Middle frontal gyrus (tissue), 1 donor: ENCODE results near the gene FHL3.
"Not testable (repeated sequence)": the region's sequence is repeated elsewhere in the genome, so short reads cannot be mapped to it uniquely, and the experiment has no call there.

Source experiments
- DNase-seq: peaks from one replicate; pipeline ENCODE4 v3.0.0-alpha.2; 2015; ENCODE audit warnings: low spot score; ENCODE audit errors: extremely low spot score

FHL3 gene

DNA sequence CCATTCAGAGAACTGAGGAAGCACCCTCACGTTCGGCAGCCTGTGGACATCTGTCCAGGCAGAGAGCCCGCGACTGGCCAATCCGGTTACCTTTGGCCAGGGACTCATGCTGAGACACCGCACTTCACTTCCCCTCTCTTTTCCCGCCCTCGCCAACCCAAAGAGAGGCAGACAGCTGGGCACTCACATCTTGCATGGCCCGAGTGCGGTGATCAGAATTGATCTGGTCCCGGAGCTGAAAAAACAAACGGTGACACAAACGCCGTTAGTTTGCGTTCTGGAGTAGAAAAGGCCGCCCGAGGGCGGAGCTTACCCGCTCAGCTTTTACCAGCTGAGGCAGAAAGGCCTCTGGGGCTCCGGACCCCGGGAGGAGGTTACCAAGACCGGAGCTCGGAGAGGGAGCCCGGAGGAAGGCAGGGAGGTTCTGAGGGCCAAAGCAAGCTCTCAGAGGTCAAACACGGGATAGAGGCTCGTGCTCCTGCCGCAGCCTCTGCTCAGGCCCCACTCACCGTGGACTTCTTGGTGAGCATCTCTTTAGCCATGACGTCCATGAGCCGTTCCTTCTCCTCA, 15.9 kb downstream of the FHL3 start:
- no peak for DNase-seq

DNA sequence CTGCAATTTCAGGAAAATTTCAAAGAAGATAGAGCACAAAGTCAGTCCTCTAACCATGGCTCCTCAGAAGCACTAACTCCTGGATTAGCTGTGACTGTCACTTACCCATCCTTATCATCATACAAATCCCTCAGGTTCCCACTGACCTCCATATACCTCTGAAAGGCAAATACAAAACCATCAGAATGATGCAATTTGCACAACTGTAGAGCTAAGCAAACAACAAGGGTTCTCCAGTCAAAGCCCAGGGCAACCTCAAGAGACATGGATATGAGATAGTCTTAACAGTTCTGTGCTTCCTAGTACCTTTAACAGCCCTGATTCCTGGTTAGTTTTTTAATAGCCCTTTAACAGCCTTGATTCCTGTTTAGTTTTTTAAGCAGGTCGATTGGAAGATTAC, 17.6 kb downstream of the FHL3 start:
- DNase-seq = no peak

DNA sequence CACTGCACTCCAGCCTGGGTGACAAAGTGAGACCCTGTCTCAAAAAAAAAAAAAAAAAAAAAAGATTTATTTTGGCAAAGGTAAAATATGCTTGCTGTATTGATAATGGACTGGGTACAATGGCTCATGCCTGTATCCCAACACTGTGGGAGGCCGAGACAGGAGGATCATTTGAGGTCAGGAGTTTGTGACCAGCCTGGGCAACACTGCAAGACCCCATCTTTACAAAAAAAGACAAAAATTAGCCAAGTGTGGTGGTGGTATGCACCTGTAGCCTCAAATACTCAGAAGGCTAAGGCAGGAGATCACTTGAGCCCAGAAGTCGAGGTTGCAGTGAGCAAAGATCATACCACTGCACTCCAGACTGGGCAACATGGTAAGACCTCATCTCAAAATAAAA, 21.8 kb downstream of the FHL3 start:
- no peak for DNase-seq

DNA sequence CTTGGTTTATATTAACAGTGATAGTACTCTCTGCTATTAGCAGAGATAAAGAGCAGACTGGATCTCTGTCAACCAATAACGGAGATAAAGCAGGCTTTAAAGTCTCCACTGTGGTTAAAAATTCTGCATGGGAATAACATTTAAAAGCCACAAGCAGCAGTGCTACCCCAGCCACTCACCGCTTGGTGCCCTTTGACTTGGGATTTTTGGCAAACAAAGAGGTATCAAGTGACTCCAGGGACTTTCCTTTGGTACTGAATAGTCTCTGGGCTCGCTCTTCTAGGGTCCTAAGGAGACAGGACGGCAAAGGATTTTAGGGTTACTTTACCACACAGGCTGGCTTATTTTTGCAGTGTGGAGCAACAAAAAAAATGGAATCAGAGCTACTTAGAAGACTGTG, 26.8 kb downstream of the FHL3 start:
- DNase-seq = no peak

- not testable (repeated sequence) for DNase-seq
These were observed 30.2 kb downstream of the FHL3 start for GRCh38 chr1:37975083-37975482.

DNA sequence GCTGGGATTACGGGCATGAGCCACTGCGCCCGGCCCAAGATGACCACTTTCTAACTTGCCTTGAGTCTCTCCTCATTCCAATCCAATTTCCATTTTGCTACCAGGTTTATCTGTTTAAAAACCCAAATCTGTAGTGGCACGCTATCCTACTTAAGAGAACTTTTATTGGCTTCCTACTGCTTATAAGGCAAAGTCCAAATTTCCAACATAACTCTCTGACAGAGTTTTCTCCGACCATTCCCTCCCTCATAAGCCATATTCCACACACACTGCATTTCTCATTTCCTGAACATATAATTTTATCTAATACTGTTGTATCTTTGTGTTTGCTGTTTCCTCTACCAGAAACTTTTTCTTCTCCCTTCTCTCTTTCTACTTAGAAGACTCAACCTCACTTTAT, 30.7 kb downstream of the FHL3 start:
- DNase-seq = no peak

- DNase-seq = not testable (repeated sequence)
These were observed 31.6 kb downstream of the FHL3 start for GRCh38 chr1:37973684-37974083.

- no peak for DNase-seq
These were observed 40.0 kb downstream of the FHL3 start for GRCh38 chr1:37965301-37965700.

- not testable (repeated sequence) for DNase-seq
These were observed 41.2 kb downstream of the FHL3 start for GRCh38 chr1:37964106-37964505.

DNA sequence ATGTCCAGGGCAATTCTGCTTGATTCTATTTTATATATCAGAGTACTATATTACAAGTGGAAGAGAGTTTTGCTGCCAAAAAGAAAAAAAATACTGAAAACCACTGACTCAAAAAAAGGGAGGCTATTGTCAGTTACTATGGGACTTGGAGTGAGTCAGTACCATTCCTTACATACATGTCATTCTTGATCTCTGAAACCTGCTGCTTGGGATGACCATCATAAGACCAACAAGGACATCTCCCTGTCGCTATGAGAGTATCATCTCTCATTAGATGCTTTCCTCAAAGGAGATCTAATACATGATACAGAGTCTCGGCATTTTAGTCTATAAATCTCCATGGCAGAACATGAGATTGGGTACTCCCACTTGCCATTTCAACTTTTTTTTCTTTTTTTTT, 46.6 kb downstream of the FHL3 start:
- no peak for DNase-seq

DNA sequence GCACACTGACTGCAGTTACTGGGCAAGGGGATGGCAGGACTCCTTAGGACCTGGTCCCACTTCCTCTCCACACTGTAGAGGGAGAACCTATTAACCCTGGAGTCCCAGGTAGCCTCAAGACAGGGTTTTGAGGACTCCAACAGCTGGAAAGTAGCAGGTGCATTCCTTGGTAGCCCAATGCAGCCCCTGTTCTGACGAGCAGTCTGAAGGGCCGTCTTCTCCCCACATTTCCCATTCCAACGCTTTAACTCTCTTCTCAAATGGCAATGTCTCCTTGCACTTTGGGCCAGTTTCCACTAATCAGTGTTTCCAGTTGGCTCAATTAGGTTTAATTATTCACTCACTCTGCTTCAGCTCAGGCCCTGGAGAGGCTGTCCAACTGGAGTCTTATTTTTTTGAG, 49.6 kb downstream of the FHL3 start:
- DNase-seq = no peak

- no peak for DNase-seq
These were observed 50.9 kb downstream of the FHL3 start for GRCh38 chr1:37954316-37954971.

- DNase-seq = no peak
These were observed 52.6 kb downstream of the FHL3 start for GRCh38 chr1:37952738-37953137.

GRCh38 chr1:37951783-37952624, 53.3 kb downstream of the FHL3 start:
- DNase-seq = no peak

DNA sequence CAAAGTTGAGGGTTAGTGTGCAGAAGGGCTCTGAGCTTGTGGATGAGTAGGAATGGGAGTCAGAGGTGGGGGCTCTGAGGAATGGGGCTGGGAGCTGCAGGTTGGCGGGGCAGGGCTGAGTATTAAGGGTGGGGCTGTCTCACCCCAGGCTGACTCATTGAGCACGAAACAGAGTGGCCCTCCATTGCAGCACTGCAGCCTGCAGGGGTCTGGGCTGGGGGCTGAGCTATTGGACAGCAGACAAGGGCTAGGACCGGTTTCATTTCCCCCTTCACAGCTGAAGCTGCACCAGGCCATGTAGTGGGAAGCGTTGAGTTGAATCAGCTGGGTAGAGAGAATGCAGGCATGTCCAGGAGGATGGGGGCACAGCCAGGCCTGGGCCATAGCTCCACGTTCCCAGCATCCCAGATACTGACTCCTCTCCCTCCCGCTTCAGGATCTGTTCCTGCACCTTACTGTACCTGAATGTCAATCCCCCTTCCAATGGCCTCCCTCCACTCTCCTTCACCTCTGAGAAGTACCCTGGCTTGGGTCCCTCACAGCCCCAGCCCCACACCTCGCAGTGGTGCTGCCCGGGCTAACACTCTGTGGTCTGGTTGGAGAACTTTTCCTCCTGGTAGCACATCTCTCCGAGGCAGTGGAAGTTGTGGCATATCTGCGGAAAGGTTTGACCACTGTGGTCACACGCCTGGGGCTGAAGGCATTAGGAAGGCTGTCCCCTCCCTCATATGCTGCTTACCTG, 54.1 kb downstream of the FHL3 start:
- no peak for DNase-seq

- DNase-seq = no peak
These were observed 55.7 kb downstream of the FHL3 start for GRCh38 chr1:37949524-37950152.

GRCh38 chr1:37948841-37949240, 56.5 kb downstream of the FHL3 start:
- no peak for DNase-seq

DNA sequence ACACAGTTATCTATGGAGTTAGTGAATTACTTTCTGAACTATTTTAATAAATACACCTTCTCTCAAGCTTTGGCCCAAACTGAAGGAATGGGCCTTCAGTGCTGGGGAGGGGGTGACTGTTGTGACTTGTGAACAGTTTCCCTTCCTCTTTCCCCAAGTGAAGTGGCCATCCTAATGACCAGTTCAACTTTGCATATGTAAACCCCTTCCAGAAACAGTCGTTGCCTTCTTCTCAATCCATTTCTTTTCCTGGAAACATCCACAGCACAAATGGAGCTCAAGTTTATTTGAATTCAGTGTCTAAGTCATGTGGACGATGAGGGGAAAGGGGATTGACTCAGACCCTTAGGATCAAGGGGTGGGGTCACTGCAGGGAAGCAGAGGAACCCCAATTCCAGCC, 57.1 kb downstream of the FHL3 start:
- DNase-seq = no peak

GRCh38 chr1:37947364-37947763, 58.0 kb downstream of the FHL3 start:
- no peak for DNase-seq
